GM03348 (cell line): ENCODE measurements around the gene AGXT.

Experiments
- DNase-seq: peaks from one replicate; pipeline ENCODE4 v3.0.0; 2012; ENCODE audit warnings: low spot score

The AGXT gene

GRCh38 chr2:240914645-240915525, 46.3 kb downstream of the AGXT start:
- DNase-seq, result no peak

DNA sequence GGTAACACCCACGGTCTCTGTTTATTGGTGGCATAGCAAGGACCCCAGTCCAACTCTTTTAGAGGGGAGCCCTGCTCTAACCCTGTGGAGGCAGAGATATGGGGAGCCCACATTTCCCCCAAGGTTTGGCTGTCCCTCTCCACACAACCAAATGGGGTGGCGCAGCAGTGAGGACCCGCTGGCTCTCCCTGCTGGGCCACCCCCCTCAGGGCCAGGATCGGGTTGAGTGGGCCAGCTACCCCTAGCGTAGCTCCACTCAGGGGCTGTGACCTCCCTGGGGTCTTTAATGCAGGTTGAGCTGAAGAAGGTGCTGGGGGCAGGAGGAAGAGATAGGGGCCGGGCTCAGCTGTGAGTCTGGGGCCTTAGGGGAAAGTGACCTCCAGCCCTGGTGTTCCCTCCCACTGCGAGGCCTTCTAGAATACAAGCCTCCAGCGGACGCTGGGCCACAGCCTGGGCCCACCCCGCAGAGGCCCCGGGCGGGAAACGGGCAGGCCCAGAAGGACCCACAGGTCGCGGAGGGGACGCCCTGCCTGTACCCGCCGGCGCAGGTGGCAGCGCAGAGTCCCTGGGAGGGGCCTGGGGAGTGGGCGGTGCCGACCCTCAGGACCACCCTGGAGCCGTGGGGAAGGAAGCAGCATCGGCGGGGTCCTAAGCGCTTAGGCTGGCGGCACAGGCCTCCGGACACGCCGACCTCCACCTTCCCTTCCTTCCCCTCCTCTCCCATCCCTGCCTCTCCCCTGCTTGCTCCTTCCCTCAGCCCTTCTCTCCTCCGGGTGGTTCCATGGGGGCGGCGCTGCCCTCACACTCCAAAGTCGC, 47.1 kb downstream of the AGXT start:
- peak; percentile 49 for DNase-seq

GRCh38 chr2:240916571-240917008, 48.0 kb downstream of the AGXT start:
- peak; percentile 97 for DNase-seq

DNA sequence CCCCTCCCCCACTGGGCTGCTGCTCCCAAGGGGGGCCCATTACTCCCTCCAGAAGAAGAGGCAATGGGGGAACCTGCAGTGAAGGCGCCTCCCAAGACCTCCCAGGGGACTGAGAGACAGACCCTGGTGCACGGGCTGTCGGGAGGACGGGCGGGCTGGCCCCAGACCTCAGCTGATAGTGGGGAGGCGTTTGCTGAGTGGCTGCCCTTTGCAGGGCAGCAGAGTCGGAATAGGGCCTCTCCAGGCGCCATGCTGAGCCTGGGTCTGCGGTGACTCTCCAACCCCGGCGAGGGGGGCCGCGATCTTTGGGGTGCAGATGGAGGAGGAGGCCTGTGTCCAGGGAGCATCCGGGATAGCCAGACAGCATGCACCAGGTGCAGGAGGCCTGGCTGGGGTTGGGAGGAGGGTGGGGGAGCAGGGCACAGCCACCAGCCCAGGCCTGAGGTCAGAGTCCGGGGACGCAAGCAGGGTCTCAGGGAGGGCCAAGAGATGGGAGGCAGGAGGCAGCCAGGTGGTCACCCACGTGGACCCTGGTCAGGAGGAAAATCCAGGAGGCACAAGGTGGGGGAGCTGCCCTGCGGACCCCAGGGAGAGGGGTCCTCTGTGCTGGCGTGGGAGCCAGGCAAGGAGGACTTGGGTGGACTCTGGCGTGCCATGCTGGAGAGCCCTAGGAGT, 48.5 kb downstream of the AGXT start:
- no peak for DNase-seq

DNA sequence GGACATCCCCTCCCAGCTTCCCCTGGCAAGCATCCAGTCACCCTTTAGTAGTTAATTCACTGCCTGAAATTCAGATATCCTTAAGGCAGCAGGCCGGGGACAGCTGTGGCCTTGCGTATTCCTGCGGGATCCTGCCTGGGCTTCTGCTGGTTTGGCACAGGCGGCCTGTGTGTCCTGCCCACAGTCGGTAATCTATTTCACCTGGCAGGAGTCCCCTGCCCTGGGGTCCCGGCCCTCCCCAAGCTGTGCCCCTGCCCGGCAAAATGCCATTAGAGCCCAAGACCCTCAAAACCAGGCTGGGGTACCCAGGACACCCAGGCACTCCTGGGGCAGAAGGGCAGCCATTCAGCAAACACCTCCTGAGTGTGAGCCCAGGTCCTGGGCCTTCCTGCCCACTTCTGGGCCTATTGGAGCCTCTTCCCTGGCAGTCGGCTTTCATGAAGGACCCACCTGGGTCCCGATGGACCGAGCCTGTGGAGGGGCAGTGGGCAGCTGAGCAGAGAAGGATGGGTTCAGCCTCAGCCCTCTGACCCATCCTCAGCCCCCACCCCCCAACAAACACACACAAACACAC, 49.1 kb downstream of the AGXT start:
- no peak for DNase-seq

- no peak for DNase-seq
These were observed 49.9 kb downstream of the AGXT start for GRCh38 chr2:240918258-240919091.

GRCh38 chr2:240919161-240919781, 50.6 kb downstream of the AGXT start:
- no peak for DNase-seq

- DNase-seq, result no peak
These were observed 51.5 kb downstream of the AGXT start for GRCh38 chr2:240919786-240920782.

- DNase-seq, result peak; percentile 55
These were observed 52.2 kb downstream of the AGXT start for GRCh38 chr2:240920783-240921231.

DNA sequence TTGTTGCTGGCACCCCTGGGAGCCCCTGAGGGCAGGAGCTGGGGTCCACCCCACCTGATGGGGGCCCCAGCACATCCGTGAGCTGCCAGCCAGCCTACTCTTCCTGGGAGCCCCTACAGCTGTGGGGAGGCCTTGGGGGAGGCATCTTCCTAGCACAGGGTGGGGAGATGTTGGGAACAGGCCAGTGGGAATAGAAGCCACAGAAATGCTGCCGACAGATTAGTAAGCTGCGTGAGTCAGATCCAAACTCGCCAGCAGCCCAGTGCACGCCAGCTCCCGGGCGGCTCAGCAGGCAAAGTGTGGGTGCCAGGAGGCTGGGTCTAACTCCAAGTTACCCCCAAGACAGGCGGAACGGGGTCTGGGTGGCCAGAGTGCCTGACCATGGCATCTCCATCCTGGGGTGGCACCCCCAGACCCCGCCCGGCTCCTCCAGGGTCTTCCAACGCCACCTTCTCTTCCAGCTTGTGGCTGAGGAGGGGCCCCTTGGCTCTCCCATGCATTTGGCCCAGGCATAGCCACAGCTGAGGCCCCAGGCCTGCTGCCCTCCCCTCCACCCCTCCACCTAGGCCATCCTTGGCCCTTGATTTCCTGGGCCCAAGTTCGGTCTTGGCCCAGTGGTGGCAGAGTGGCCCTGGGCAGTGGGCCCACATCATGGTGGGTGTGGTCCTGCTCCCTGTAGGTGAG, 52.8 kb downstream of the AGXT start:
- peak; percentile 96 for DNase-seq

DNA sequence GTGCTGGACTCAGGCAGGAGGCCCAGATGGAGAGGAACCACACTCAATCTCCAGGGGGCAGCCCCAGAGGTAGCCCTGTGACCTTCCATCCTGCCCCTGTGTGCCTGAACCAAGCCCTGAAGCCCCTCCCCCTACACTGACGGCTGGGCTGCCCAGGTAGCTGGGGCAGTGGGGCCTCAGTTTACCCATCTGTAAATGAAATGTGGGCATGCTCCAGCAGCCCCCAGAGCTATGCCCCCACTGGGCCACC, 53.3 kb downstream of the AGXT start:
- no peak for DNase-seq

DNA sequence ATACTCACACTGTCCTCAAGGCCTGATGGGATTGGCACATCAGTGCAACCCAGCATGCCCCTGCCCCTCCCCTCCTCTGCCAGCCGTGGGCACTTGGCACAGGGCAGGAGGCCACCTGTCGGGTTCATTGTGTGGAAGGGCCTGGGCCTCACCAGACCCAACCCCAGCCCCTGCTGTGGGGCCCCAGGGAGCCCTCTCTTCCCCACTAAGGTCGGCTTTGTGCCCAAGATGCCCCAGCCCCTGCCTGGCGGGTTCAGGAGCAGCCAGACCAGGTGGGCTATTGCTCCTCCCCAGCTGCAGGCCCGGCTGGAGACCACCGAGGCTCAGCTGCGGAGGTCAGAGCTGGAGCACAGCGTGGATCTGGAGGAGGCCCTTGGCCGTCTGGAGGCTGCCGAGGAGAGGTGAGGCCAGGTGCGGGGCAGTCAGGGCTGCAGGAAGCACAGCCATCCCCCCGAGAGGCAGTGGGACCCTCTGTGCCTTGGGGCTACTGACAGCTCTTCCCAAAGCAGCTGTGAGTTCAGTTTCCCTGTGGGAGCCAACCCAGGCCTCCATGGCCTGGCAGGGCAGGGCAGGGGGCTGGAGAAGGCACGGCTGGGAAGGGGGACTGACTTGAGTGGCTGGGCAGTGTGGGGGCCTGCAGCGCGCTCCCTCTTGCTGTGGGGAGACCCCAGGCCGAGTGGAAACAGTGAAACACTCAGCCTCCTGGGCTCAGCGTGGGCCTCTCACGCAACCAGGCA, 53.8 kb downstream of the AGXT start:
- no peak for DNase-seq

DNA sequence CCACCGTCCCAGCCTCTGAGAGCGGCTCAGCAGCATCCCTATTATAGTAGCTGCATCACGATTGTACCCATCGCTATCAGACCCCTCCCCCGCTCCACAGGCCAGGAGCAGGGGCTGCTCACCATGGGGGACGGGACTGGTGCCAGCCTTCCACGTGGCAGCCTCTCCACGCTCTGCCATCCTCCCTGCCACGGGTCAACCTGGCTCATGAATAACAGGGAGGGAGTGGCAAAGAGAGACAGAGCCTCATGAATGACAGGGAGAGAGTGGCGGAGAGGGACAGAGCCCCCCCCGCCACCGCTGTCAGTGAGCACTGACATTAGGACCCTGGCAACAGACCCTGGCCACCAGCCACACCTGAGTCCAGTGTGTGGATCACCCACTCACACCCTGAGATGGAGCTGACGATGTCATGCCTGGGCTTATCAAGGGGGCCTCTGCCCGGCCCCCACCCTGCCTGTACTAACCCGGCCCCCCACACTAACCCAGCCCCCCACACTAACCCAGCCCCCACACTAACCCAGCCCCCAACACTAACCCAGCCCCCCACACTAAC, 54.4 kb downstream of the AGXT start:
- DNase-seq, result no peak

GRCh38 chr2:240925191-240925567, 56.6 kb downstream of the AGXT start:
- no peak for DNase-seq

GRCh38 chr2:240925568-240926515, 57.2 kb downstream of the AGXT start:
- DNase-seq, result no peak

DNA sequence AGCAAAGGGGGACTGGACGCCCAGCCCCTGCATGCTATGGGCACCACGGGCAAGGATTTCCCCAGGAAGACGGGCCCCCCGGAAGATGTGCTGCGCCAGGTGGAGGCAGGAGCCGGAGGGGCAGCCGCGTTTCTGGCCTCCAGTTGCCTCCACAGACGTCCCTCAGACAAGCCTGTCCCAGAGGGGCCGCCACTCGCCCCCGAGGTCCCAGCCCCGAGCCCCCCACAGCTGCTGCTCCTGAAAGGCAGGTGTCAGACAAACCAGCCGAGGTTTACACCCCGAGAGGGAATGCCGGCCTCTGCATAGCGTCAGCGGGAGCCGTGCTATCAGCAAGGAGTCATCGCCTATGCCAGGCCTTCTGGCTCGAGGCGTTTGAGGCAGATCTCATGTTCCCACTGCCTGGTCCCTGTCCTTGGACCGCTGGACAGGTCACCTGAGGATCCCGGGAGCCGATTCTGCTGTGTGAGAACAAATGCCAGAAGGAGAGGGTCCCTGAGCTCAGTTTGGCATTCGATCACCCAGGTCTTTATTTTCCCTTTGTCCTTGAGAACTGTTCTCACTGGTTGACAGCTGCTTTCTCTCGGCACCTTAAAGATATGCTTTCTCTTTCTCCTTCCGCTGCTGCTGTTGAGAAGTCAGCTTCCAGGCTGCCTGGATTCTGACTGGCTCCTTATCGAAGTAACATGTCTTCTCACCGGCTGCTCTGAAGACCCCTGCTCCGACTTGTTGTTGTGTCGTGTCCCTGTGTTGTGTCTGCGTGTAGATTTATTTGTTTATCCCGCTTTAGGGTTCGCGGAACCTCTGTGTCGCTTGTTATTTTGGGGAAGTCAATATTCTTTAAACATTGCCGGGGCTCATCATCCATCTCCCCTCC, 58.1 kb downstream of the AGXT start:
- DNase-seq, result no peak
